Left ventricle myocardium superior (tissue), 1 donor: ENCODE results near the gene TMEM38A. TPM values are rescaled to one million over a fixed set of nuclear protein-coding genes. Genes with fewer than 3 reads are reported as not detected.

Experiments used
- ATAC-seq: fragments of 200-7000 bp; cut with Tn5 transposase; one replicate; pipeline ENCODE4 v1.9.1; 2020; ENCODE audit warnings: mild to moderate bottlenecking, moderate library complexity
- DNase-seq: peaks from one replicate; pipeline ENCODE4 v3.0.0-alpha.2; 2020
- intact Hi-C: fragments of 100-400 bp; cut with micrococcal nuclease; formaldehyde crosslinking; loops from one replicate; pipeline ENCODE4 v1.11.0; 2022
- long read RNA-seq: library from polyadenylated mRNA; unstranded; transcript quantifications from one replicate; pipeline ENCODE4 v2.0.0, GENCODE V29; 2021
- total RNA-seq: library from RNA; stranded (reverse); fragmentation: NEBNext Ultra II Directional; extraction: Animal tissue kit (Norgen Biotek cat#: 25700); gene quantifications from one replicate; pipeline ENCODE4 v1.2.1, GENCODE V29; 2021
- donor health status: DM: no; HTN: yes; CAD: no; lungs with severe emphysema.

The TMEM38A gene, protein sequence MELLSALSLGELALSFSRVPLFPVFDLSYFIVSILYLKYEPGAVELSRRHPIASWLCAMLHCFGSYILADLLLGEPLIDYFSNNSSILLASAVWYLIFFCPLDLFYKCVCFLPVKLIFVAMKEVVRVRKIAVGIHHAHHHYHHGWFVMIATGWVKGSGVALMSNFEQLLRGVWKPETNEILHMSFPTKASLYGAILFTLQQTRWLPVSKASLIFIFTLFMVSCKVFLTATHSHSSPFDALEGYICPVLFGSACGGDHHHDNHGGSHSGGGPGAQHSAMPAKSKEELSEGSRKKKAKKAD
- 50.5 TPM for total RNA-seq
- long read RNA-seq, transcript TMEM38A-201 (6 exons, 2,649 nt): major isoform, 196 of 232 reads
- long read RNA-seq, transcript TMEM38A-202 (3 exons, 798 nt): minor isoform, 5 of 232 reads
- long read RNA-seq, partial matches to known transcripts: 2 of 232 reads
- long read RNA-seq, other reads (novel, unspliced or antisense): 29 of 232 reads

- intact Hi-C loops: no loop called here
- ATAC-seq: peak; percentile 70
- peak; percentile 80 for DNase-seq
These were observed at the start of gene TMEM38A for GRCh38 chr19:16660763-16661479. TMEM38A (plus strand) TSS chr19:16661139; CDS start chr19:16661218, 79 bp downstream.

- DNase-seq (no peak), ATAC-seq (no peak)
- intact Hi-C loops: no loop called here
These were observed 48.3 kb upstream of the TMEM38A start for GRCh38 chr19:16612636-16613035.

DNA sequence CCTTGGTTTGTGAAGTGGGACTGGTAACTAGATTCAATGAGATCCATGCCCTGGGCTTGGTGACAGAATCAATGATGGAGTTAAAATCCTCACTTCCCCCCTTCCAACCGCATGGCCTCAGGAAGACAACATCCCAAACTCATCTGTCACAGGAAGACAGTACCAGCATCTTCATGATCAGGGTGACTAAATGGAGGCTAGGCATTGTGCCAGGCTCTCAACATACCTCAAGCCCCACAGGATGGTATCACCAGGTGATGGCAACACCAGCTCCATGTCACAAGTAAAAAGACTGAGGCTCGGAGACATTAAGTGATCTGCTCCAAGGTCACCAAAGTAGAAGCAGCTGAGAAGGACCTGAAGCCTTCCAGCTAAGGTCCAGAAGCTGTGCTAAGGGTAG lies 47.1 kb upstream of the TMEM38A start:
- DNase-seq (no peak), ATAC-seq (no peak)
- intact Hi-C loops: no loop called here

- intact Hi-C loops: no loop called here
- ATAC-seq (no peak), DNase-seq (peak; percentile 3)
These were observed 46.0 kb upstream of the TMEM38A start for GRCh38 chr19:16614941-16615340.

- intact Hi-C loops: no loop called here
- no peak for ATAC-seq
- DNase-seq: no peak
These were observed 45.1 kb upstream of the TMEM38A start for GRCh38 chr19:16615808-16616207.

GRCh38 chr19:16618248-16618647 lies 42.7 kb upstream of the TMEM38A start:
- ATAC-seq (no peak), DNase-seq (no peak)
- intact Hi-C loops: no loop called here

DNA sequence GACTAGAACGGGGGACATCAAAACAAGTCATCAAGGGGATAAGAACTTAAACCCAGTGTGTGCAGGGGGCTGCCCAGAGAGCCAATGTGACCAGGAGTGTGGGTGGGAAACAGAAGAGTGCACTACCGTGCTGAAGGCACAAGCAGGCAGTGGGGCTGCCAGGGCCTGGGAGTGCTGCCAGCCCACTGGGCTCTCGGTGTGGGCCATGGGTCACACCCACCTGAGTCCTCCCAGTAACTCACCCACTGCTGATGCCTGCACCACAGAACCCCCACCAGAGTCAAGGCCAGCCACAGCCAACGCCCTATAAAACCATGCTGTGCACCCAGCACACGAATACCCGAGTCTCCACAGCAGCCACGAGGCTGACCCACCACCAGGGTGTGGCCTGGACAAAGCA lies 41.5 kb upstream of the TMEM38A start:
- intact Hi-C loops: no loop called here
- DNase-seq (peak; percentile 86), ATAC-seq (peak; percentile 89)

GRCh38 chr19:16620018-16620417 lies 40.9 kb upstream of the TMEM38A start:
- intact Hi-C loops: no loop called here
- DNase-seq: peak; percentile 26
- peak; percentile 18 for ATAC-seq

GRCh38 chr19:16620584-16620983 lies 40.4 kb upstream of the TMEM38A start:
- ATAC-seq: no peak
- DNase-seq: no peak
- intact Hi-C loops: no loop called here

DNA sequence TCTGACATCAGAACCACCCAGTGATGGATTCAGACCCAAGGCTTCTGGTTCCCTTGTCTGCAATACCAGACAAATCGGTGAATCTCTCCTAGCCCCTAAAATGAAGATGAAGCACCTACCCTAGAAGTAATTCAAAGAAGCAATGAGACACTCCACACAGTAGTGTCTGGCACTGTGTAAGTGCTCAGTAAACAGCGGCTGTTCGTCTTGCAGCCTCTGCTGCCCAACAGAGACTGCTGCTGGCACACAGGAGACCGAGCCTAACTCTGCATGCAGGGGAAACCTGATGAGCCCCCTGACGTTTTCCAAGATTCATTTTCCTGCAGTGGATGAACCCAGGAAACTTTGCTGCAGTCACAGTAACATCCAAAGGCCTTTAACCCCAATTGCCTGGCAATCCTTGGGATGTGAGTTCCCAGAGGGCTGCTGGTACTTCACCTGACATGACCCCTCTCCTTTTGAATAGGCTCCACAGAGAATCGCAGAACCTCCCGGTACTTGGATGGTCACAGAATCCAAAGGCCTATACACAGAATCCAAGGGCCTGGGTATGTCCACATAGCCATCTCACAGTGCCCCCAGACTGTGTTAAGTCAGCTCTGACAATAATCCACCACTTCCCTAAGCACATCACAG lies 39.7 kb upstream of the TMEM38A start:
- intact Hi-C loops: no loop called here
- ATAC-seq (no peak), DNase-seq (no peak)

DNA sequence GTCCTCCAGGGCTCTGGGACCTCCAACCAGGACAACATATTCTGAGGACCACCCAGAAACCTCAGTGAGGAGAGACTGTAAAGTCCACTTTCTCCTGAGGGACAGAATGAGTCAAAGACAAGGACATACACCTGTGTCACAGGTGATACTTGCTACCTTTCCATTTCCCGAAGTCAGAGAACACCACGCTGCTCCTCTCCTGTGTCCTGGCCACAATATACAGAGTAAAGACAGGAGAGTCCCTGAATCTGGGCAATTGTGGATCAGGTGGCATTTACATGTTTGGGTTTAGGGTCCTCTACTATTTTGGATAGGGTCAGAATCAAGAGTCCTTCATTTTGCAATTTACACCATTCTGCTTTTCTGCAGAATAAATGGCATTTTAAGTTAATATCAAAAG lies 37.9 kb upstream of the TMEM38A start:
- no peak for ATAC-seq
- intact Hi-C loops: no loop called here

GRCh38 chr19:16623576-16623975 lies 37.4 kb upstream of the TMEM38A start:
- DNase-seq (no peak), ATAC-seq (no peak)
- intact Hi-C loops: no loop called here

More for the DNA sequence above, 37.9 kb upstream of the TMEM38A start:
- no peak for DNase-seq

GRCh38 chr19:16624236-16624635 lies 36.7 kb upstream of the TMEM38A start:
- no peak for DNase-seq
- intact Hi-C loops: no loop called here
- ATAC-seq: no peak

DNA sequence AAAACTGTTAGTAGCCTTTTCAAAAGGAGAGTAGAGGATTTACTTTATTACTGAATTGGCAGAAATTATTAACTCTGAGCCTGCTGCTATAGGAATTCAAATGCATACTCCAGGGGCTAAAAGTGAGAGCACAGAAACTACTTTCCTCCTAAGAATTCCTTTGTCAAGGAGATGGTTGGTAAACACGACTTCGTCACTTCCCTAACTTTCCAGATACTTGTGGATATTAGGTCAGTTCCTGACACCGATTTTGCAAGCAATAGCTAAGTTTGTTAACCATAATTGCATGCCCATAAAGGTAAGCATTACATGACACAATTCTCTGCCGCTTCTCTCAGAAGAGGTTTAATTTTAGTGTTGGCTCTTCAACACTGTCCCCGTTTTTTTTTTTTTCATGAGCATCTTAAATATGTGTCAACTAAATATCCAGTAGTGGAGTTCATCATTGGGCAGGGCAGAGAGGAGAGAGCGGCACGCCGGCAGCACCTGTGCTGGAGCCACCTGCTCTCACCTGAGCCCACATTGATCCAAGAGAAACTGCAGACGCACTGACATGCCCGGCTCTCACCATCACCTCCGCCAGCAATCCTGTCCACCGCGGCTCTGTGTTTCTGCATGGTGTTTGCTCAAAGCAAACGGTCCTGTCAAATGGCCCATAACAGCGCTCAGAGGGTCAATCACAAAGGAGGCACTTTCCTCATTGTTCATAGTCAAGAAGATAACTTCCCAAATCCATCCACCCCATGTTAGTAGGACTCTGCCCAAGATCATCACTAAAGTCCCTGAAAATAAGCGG lies 35.6 kb upstream of the TMEM38A start:
- intact Hi-C loops: no loop called here
- DNase-seq: no peak
- ATAC-seq: no peak

DNA sequence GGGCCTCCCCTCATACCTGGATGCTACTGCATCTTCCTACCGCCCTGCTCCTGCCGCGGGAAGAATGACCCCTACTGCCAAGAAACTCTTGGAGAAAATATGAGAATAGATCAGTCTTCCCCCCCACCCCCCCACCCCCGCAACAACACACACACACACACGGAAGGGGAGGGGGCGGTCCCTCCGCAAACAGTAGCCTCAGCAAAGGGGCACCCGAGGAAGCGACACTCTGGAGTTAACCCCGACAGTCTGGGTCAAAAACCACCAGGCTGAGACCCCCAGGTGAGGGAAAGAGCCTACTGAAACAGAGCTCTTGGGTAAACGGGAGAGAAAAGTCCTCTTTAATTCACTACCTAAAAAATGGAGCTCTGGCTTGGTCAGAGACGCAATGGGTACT lies 34.1 kb upstream of the TMEM38A start:
- no peak for DNase-seq
- ATAC-seq: no peak

GRCh38 chr19:16627193-16627927 lies 33.6 kb upstream of the TMEM38A start:
- DNase-seq (peak; percentile 47), ATAC-seq (no peak)
- intact Hi-C loops: no loop called here

More for the DNA sequence above, 34.1 kb upstream of the TMEM38A start:
- intact Hi-C loops: no loop called here

DNA sequence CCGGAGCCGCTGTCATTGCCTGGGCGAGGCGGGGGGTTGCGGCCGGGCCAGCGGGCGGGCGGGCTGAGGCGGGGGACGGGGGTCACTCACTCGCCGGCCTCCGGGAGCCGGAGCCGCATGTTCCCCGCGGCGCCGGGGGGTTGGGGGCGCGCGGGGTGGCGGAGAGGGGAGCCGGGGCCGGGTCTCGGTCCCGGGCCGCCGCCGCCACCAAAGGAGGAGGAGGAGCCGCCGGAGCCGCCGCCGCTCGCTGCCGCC lies 33.1 kb upstream of the TMEM38A start:
- intact Hi-C loops: no loop called here
- DNase-seq (no peak), ATAC-seq (no peak)

DNA sequence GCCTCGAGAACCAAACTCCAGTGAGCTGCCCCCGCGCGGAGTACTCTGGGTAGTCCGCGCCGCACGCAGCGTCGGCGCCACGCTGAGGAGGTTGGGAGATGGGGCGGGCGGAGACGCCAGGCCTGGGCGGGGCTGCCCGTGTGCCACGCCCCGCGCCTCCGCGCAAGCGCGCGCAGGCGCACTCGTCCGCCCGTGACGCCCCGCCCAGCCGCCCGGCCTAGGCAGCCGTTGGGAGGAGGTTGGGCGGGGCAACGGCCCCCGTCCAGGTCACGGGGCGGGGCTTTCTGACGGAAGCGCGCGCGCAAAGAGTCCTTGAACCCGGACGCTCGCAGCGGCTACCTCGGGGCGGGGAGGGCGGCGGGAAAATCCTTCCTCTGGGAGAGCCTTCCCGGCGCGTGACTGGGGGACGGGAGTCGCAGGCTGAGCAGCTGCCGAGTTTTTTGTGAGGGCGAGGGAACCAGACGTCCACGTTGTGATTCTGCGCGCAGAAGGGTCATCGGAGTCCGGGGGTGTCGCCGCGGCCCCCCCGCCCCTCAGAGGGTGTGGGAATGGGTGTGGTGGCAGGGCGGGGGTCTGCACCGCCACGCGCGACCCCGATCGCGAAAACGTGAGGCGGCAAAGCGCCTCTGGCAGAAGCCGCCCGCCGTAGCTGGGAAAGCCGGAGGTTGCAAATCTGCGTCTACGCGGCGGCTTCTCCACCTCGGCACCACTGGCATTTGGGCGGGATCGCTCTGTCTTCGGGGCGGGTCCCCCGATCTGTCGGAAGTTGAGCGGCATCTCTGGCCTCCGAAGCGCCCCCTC lies 32.6 kb upstream of the TMEM38A start, which contains the start of gene MED26:
Gene MED26 (minus strand): TSS at position 22 of the 801 bp plus-strand sequence. CDS start 261 bp downstream, outside the sequence.
- intact Hi-C loops: no loop called here

More for the DNA sequence above, 32.6 kb upstream of the TMEM38A start, which contains the start of gene MED26:
- DNase-seq: peak; percentile 98
- ATAC-seq: peak; percentile 92
